WERI-Rb-1 (cell line): Measurements from ENCODE around the gene CD2AP.

Experiments used
- DNase-seq: peaks from one replicate; pipeline ENCODE4 v3.0.0-alpha.2; 2020
- H3K27ac ChIP-seq: fragments of 250-450 bp; sonication (Bioruptor Pico); 2 replicates; pipeline ENCODE4 v1.5.1; 2020; ENCODE audit warnings: mild to moderate bottlenecking, moderate library complexity
- H3K27me3 ChIP-seq: fragments of 250-450 bp; sonication (Bioruptor Pico); 2 replicates; pipeline ENCODE4 v1.5.1; 2021; ENCODE audit warnings: mild to moderate bottlenecking, low read depth, moderate library complexity; ENCODE audit not compliant: insufficient read depth, severe bottlenecking
- H3K36me3 ChIP-seq: fragments of 250-450 bp; sonication (Bioruptor Pico); 2 replicates; pipeline ENCODE4 v1.5.1; 2020; ENCODE audit warnings: mild to moderate bottlenecking, moderate library complexity
- H3K4me3 ChIP-seq: 2 replicates; pipeline ENCODE4 v1.5.1; 2011; ENCODE audit warnings: low read depth, mild to moderate bottlenecking, control low read depth, low read length
- H3K9me3 ChIP-seq: fragments of 250-450 bp; sonication (Bioruptor Pico); 2 replicates; pipeline ENCODE4 v1.5.1; 2021; ENCODE audit warnings: mild to moderate bottlenecking, moderate library complexity; ENCODE audit not compliant: severe bottlenecking
- TF ChIP-seq, protein P1 (sequence below): IDR thresholded peaks from 2 replicates; pipeline ENCODE4 v1.5.1; 2011; ENCODE audit warnings: low read depth, mild to moderate bottlenecking, control low read depth, inconsistent platforms, low read length

CD2AP gene

DNA sequence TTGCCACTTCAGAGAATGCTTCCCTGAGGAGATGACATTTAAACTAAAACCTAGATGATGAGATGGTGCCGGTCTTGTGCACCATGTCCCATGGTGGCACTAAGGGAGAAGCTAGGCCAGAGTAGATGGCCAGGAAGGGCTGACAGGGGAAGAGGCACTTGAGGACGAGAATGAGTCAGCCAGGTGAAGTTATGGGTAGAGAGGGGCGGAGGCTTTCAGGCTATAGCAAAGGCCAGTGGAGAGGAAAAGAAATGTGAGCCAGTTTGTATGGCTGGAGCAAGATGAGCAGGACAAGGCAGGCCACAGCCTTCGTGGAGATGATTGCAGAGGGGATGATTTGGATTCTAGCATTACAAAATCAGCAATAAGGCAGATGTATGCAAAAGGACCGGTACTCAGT lies 176.1 kb downstream of the CD2AP start:
- H3K9me3 ChIP-seq: no peaks in the 10 kb centered on the region
- H3K27me3 ChIP-seq: no peaks in the 10 kb centered on the region
- H3K27ac ChIP-seq: no peak overlapping the region
- H3K4me3 ChIP-seq: no peak overlapping the region
- TF ChIP-seq, protein P1, sequence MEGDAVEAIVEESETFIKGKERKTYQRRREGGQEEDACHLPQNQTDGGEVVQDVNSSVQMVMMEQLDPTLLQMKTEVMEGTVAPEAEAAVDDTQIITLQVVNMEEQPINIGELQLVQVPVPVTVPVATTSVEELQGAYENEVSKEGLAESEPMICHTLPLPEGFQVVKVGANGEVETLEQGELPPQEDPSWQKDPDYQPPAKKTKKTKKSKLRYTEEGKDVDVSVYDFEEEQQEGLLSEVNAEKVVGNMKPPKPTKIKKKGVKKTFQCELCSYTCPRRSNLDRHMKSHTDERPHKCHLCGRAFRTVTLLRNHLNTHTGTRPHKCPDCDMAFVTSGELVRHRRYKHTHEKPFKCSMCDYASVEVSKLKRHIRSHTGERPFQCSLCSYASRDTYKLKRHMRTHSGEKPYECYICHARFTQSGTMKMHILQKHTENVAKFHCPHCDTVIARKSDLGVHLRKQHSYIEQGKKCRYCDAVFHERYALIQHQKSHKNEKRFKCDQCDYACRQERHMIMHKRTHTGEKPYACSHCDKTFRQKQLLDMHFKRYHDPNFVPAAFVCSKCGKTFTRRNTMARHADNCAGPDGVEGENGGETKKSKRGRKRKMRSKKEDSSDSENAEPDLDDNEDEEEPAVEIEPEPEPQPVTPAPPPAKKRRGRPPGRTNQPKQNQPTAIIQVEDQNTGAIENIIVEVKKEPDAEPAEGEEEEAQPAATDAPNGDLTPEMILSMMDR: no peak
- DNase-seq: no peak
- no peaks in the 10 kb centered on the region for H3K36me3 ChIP-seq

DNA sequence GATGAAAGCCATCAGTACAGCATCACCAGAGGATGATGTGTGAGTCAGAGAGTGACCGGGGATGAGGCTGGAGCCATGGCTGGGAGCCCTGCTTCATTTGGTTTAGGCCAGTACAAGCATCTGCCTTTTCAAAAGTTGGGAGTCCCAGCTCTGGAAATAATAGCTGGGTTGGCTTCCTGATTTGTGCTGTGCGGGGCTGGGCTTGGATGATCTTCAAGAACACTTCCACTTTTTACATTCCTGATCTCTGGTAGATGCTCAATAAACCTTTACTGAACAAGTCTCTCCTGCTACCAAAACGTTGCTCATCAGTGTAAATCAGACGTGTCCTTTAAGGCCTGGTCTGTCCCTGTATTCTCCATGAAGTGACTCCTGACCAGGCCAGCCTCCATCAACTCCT lies 176.7 kb downstream of the CD2AP start:
- H3K27me3 ChIP-seq: no peaks in the 10 kb centered on the region
- no peaks in the 10 kb centered on the region for H3K9me3 ChIP-seq
- no peaks in the 10 kb centered on the region for H3K36me3 ChIP-seq
- TF ChIP-seq, protein P1: no peak
- no peak for DNase-seq
- no peak overlapping the region for H3K27ac ChIP-seq
- H3K4me3 ChIP-seq: no peak overlapping the region

DNA sequence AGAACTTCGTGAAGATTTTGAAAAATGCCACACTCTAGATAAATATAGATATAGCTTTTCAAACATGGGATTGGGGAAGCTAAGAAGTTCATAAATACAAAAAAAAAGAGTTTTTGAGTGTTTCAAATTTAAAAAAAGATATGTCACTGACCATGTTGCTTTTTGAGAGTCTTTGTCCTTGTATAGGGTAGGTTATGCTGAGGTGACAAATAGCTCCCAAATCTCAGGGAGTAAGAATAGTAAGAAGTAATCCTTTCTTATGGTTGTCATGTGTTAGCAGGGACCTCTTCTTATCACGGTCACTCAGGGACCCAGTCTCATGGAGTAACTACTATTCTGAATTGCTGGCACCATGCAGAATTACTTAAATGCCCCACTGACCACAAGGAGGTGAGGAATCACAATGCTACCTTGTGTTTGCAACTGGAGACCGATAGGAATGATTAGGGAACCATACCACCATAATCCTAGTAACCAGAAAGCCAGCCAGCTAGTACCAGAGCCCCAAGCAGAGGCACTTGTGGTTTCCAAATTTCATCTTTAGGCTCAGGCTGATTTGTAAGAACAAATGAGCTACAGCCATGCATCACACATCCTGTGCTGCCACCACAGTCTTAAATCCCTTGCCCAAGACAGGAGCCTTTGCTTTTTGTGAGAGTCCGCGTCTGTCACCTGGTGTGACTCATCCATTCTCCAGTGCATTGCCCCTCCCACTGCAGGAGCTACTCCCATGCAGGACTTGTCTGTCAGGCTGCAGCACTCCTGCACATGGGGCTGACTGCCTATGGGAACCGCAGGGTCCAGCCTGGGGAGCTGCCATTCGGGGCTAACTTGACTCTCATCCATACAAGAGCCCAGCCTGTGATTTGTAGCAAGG lies 178.4 kb downstream of the CD2AP start:
- TF ChIP-seq, protein P1: no peak
- Histone ChIP-seq H3K4me3 (no peak overlapping the region), H3K27me3 (no peaks in the 10 kb centered on the region), H3K36me3 (no peaks in the 10 kb centered on the region), H3K9me3 (no peaks in the 10 kb centered on the region), H3K27ac (no peak overlapping the region)
- peak; percentile 43 for DNase-seq

DNA sequence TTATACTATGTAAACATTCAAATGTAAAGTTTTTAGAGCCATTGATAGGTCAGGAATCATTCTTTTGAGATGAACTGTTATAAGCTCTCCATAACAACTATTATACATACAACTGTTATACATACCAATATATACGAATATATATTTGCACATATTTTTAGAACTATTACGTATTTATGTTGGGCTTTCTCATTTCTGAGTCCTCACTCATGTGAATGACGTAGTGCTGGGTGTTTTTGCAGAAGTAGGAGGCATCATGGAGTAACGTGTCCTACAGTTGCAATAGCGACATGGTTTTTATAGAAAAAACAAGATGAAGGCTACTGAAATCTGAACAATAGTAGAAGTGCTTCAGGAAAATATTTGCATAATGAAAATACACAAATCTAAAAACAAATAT lies 184.4 kb downstream of the CD2AP start:
- H3K36me3 ChIP-seq: no peaks in the 10 kb centered on the region
- H3K4me3 ChIP-seq: no peak overlapping the region
- TF ChIP-seq, protein P1: no peak
- no peak for DNase-seq
- no peak overlapping the region for H3K27ac ChIP-seq
- H3K9me3 ChIP-seq: no peaks in the 10 kb centered on the region
- no peaks in the 10 kb centered on the region for H3K27me3 ChIP-seq

DNA sequence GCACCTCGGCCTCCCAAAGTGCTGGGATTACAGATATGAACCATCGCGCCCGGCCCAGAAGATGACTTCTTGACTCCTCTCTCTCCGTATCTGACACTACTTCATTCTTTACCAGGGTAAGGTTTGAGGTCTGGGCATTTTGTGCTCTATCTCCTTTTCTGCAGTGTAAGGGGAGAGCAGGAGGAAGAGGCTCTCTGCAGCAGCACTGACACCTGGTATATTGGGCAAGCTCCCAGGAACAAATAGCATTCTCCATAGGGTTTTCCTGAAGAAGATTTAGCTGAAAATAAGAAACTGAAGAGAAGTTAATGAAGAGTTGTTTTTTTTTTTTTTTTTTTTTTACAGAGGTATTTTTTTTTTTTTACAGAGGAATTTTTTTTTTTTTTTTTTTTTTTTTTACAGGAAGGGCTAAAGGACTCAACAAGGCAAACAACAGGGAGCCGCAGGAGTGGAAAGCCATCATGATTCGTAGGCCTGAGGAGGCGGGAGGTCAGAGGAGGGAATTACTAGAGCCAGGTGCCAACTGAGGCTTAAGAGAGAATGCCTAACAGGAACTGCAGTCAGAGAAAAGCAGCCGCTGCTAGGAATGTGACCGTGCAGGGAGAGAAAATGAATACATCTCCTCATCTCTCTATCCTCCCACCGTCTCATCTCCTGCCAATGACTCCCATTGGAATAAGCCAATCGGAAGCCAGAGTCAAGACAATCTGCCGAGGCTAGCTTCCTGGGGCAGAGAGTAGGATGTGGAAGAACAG lies 186.1 kb downstream of the CD2AP start:
- H3K4me3 ChIP-seq: no peak overlapping the region
- no peaks in the 10 kb centered on the region for H3K36me3 ChIP-seq
- no peak for DNase-seq
- no peak overlapping the region for H3K27ac ChIP-seq
- no peaks in the 10 kb centered on the region for H3K9me3 ChIP-seq
- no peaks in the 10 kb centered on the region for H3K27me3 ChIP-seq
- TF ChIP-seq, protein P1: no peak
